Ishikawa (cell line): Measurements from ENCODE around the gene ANKFN1.

Experiments
- CEBPB ChIP-seq: IDR thresholded peaks from 2 replicates; pipeline ENCODE4 v1.6.1; 2012
- CREB1 ChIP-seq: IDR thresholded peaks from 2 replicates; pipeline ENCODE4 v1.6.1; 2012; ENCODE audit warnings: low read depth
- EGR1 ChIP-seq: IDR thresholded peaks from 2 replicates; pipeline ENCODE4 v1.6.1; 2012
- EP300 ChIP-seq: IDR thresholded peaks from 2 replicates; pipeline ENCODE4 v1.6.1; 2012; ENCODE audit warnings: borderline replicate concordance
- FOXM1 ChIP-seq: IDR thresholded peaks from 2 replicates; pipeline ENCODE4 v1.6.1; 2012; ENCODE audit warnings: low read depth, borderline replicate concordance
- MAX ChIP-seq: IDR thresholded peaks from 2 replicates; pipeline ENCODE4 v1.6.1; 2012
- NFIC ChIP-seq: IDR thresholded peaks from 2 replicates; pipeline ENCODE4 v1.6.1; 2012
- RAD21 ChIP-seq: IDR thresholded peaks from 2 replicates; pipeline ENCODE4 v1.6.1; 2012; ENCODE audit warnings: low read depth
- REST ChIP-seq: IDR thresholded peaks from 2 replicates; pipeline ENCODE4 v1.6.1; 2012; ENCODE audit warnings: low read depth, mild to moderate bottlenecking
- TAF1 ChIP-seq: IDR thresholded peaks from 2 replicates; pipeline ENCODE4 v1.6.1; 2012; ENCODE audit warnings: low read depth, mild to moderate bottlenecking
- TCF12 ChIP-seq: IDR thresholded peaks from 2 replicates; pipeline ENCODE4 v1.6.1; 2012; ENCODE audit warnings: low read depth
- TEAD4 ChIP-seq: IDR thresholded peaks from 2 replicates; pipeline ENCODE4 v1.6.1; 2012
- USF1 ChIP-seq: IDR thresholded peaks from 2 replicates; pipeline ENCODE4 v1.6.1; 2012
- YY1 ChIP-seq: IDR thresholded peaks from 2 replicates; pipeline ENCODE4 v1.6.1; 2012; ENCODE audit warnings: low read depth
- ZBTB7A ChIP-seq: IDR thresholded peaks from 2 replicates; pipeline ENCODE4 v1.6.1; 2012; ENCODE audit warnings: low read depth

Gene ANKFN1

GRCh38 chr17:56536766-56537165 is 383.5 kb downstream of the ANKFN1 start:
- TF ChIP-seq CEBPB (no peak), EP300 (no peak), FOXM1 (no peak), TEAD4 (no peak), TCF12 (no peak), RAD21 (no peak), TAF1 (no peak), ZBTB7A (no peak), YY1 (no peak), MAX (no peak), CREB1 (no peak), EGR1 (no peak)

DNA sequence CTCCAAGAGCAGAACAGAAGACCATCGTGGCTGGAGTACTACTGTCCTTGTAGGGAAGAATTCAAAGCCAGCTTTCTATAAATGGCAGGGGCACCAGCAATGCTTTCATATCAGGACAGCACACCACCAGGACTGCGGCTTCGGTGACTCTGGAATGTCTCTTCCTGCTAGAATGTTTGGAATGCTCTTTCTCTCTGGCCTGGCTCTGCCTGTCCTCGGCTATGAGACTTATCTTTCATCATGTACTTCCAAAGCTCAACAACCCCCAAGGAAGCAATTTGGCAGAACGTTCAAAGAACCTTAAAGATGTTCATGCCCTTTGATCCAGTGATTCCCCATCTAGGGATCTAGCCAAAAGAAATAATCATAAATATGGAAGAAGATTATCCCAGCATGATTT is 387.6 kb downstream of the ANKFN1 start:
- TF ChIP-seq REST (no peak), FOXM1 (no peak), YY1 (no peak), EGR1 (no peak), TAF1 (no peak), CREB1 (no peak), MAX (no peak), TCF12 (no peak), RAD21 (no peak), CEBPB (no peak), USF1 (no peak), EP300 (no peak), TEAD4 (no peak), ZBTB7A (no peak), NFIC (no peak)

DNA sequence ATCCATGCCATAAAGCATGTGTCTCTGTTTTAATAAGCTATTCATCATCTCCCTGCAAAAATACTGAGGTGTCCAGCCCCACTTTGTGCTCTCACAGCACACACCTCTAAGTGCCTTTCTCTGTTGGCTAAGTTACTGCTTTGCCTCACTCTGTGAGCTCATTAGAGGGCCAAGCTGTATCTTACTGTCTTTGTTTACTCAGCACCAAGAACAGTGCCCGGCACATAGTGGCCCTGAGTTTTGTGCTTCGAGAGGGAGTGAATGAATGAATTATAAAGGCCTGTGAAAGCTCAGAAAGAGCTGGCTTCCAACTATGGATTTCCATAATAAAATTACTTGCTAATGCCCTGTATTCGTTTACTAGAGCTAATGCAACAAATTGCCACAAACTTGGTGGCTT is 390.0 kb downstream of the ANKFN1 start:
- TF ChIP-seq REST (peak; percentile 30; the same call in 1 of the 2 replicates), MAX (no peak)

DNA sequence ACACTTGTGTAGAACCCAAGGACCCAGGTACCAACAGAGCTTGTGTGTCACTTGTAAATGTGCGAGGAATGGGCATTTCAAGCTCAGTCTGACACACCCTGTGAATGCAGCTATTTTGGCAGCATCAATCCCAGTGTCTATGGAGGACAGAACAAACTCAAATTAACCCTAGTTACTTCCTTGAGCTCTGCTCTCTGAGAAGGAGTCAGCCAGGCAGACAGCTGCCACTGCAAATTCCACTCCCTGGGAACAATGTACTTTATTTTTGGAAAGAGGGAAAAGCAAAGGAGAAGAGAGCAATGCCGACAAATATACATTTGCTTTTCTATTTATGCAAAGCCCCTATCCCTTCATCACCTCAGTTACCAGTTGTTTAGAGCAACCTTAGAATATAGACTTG is 391.8 kb downstream of the ANKFN1 start:
- TF ChIP-seq MAX, result no peak
- no peak for TF ChIP-seq CEBPB
- no peak for TF ChIP-seq EP300
- no peak for TF ChIP-seq TEAD4
- no peak for TF ChIP-seq FOXM1
- no peak for TF ChIP-seq ZBTB7A
- TF ChIP-seq TCF12, result no peak
- no peak for TF ChIP-seq USF1
- no peak for TF ChIP-seq EGR1
- no peak for TF ChIP-seq CREB1
- TF ChIP-seq REST, result no peak
- TF ChIP-seq NFIC, result no peak
- no peak for TF ChIP-seq RAD21
- no peak for TF ChIP-seq TAF1
- TF ChIP-seq YY1, result no peak

GRCh38 chr17:56545930-56546329 is 392.7 kb downstream of the ANKFN1 start:
- no peak for TF ChIP-seq ZBTB7A
